ENCODE results near the gene ZC3H13. TPM values are rescaled to one million over a fixed set of nuclear protein-coding genes. Genes with fewer than 3 reads are reported as not detected.

The ZC3H13 gene
- total RNA-seq, 4 donors from 2014 or later = 18.8 to 40.6 (median 34.7) TPM

- H3K4me1 ChIP-seq = no peaks in the 10 kb centered on the region
- no peaks in the 10 kb centered on the region for H3K9me3 ChIP-seq
- TF ChIP-seq POLR2AphosphoS5 (IDR thresholded peaks at IDR 0.05) (no peak), CTCF (IDR thresholded peaks at IDR 0.05) (no peak), EP300 (IDR thresholded peaks at IDR 0.05) (no peak), POLR2A (IDR thresholded peaks at IDR 0.05) (no peak)
- DNase-seq (ENCODE audit: low spot score in 2 of 2) = no peak
- H3K36me3 ChIP-seq = no peaks in the 10 kb centered on the region
- no peak overlapping the region for H3K4me3 ChIP-seq
- H3K27ac ChIP-seq = no peak overlapping the region
- H3K27me3 ChIP-seq = no peaks in the 10 kb centered on the region
- 97% methylated on average over 2 of the region's 2 CpGs for WGBS
These were observed 10.7 kb upstream of the ZC3H13 start for GRCh38 chr13:46063292-46063691.

- Histone ChIP-seq H3K36me3 (no peaks in the 10 kb centered on the region), H3K9me3 (no peaks in the 10 kb centered on the region), H3K4me3 (no peak overlapping the region), H3K4me1 (no peaks in the 10 kb centered on the region), H3K27me3 (no peaks in the 10 kb centered on the region), H3K27ac (no peak overlapping the region)
- 57% methylated on average over 5 of the region's 5 CpGs for WGBS
- no peak for DNase-seq (ENCODE audit: low spot score in 2 of 2)
- TF ChIP-seq POLR2A (IDR thresholded peaks at IDR 0.05) (no peak), EP300 (IDR thresholded peaks at IDR 0.05) (no peak), POLR2AphosphoS5 (IDR thresholded peaks at IDR 0.05) (no peak), CTCF (IDR thresholded peaks at IDR 0.05) (no peak)
These were observed 9.6 kb upstream of the ZC3H13 start for GRCh38 chr13:46062185-46062584.

GRCh38 chr13:46059405-46059804 lies 6.9 kb upstream of the ZC3H13 start:
- TF ChIP-seq CTCF (IDR thresholded peaks at IDR 0.05) (no peak), POLR2AphosphoS5 (IDR thresholded peaks at IDR 0.05) (no peak), POLR2A (IDR thresholded peaks at IDR 0.05) (no peak), EP300 (IDR thresholded peaks at IDR 0.05) (no peak)
- Histone ChIP-seq H3K4me1 (no peaks in the 10 kb centered on the region), H3K4me3 (no peak overlapping the region), H3K36me3 (no peaks in the 10 kb centered on the region), H3K27ac (no peak overlapping the region), H3K9me3 (no peaks in the 10 kb centered on the region), H3K27me3 (no peaks in the 10 kb centered on the region)
- no peak for DNase-seq (ENCODE audit: low spot score in 2 of 2)

- Histone ChIP-seq H3K27ac (no peak overlapping the region), H3K36me3 (no peaks in the 10 kb centered on the region), H3K27me3 (peaks cover 5% of the 10 kb centered on the region), H3K4me1 (peaks cover 9% of the 10 kb centered on the region), H3K9me3 (no peaks in the 10 kb centered on the region), H3K4me3 (no peak overlapping the region)
- TF ChIP-seq POLR2AphosphoS5 (IDR thresholded peaks at IDR 0.05) (no peak), POLR2A (IDR thresholded peaks at IDR 0.05) (no peak), CTCF (IDR thresholded peaks at IDR 0.05) (no peak), EP300 (IDR thresholded peaks at IDR 0.05) (no peak)
- WGBS = 86% methylated on average over 3 of the region's 3 CpGs
- DNase-seq (ENCODE audit: low spot score in 2 of 2) = no peak
These were observed 5.7 kb upstream of the ZC3H13 start for GRCh38 chr13:46058268-46058667.

- H3K9me3 ChIP-seq = no peaks in the 10 kb centered on the region
- H3K4me3 ChIP-seq = no peak overlapping the region
- TF ChIP-seq POLR2AphosphoS5 (IDR thresholded peaks at IDR 0.05) (no peak), POLR2A (IDR thresholded peaks at IDR 0.05) (no peak), EP300 (IDR thresholded peaks at IDR 0.05) (no peak), CTCF (IDR thresholded peaks at IDR 0.05) (no peak)
- peaks cover 13% of the 10 kb centered on the region for H3K4me1 ChIP-seq
- WGBS = 48% methylated on average over 5 of the region's 5 CpGs
- DNase-seq (ENCODE audit: low spot score in 2 of 2) = no peak
- peaks cover 5% of the 10 kb centered on the region for H3K27me3 ChIP-seq
- no peaks in the 10 kb centered on the region for H3K36me3 ChIP-seq
- H3K27ac ChIP-seq = no peak overlapping the region
These were observed 4.9 kb upstream of the ZC3H13 start for GRCh38 chr13:46057256-46058015.
